Psoas muscle (tissue), 8 donors: ENCODE results near the gene IQCN. TPM values are rescaled to one million over a fixed set of nuclear protein-coding genes. Genes with fewer than 3 reads are reported as not detected.

Experiments used
- ATAC-seq, 4 donors: fragments of 200-7000 bp; cut with Tn5 transposase; one replicate each; pipeline ENCODE4 v1.9.1; 2020; ENCODE audit warnings: moderate library complexity in 3 of 4, mild to moderate bottlenecking in 2 of 4
- DNase-seq, 2 donors: peaks; one replicate each; pipeline ENCODE4 v3.0.0-alpha.2; 2020
- H3K27ac ChIP-seq: fragments of 200-600 bp; one replicate; pipeline ENCODE4 v1.8.0; 2022
- H3K27me3 ChIP-seq, 3 donors: fragments of 200-600 bp in 1 of 3; one replicate each; pipeline versions ENCODE4 v1.6.1 to v1.8.0; 2013 to 2022; ENCODE audit warnings: low read length in 2 of 3, mild to moderate bottlenecking in 2 of 3, moderate library complexity in 1 of 3; ENCODE audit not compliant: insufficient read depth in 3 of 3
- H3K36me3 ChIP-seq, 2 donors: fragments of 200-600 bp in 1 of 2; one replicate each; pipeline versions ENCODE4 v1.6.1 to v1.8.0; 2013 to 2022; ENCODE audit warnings: low read depth in 1 of 2, mild to moderate bottlenecking in 1 of 2, moderate library complexity in 1 of 2; ENCODE audit not compliant: insufficient read depth in 1 of 2
- H3K4me1 ChIP-seq: fragments of 200-600 bp; one replicate; pipeline ENCODE4 v1.8.0; 2022
- H3K4me3 ChIP-seq: fragments of 200-600 bp; one replicate; pipeline ENCODE4 v1.8.0; 2022; ENCODE audit warnings: mild to moderate bottlenecking
- H3K9me3 ChIP-seq: fragments of 200-600 bp; one replicate; pipeline ENCODE4 v1.8.0; 2022
- WGBS, 3 donors: extraction: QIAGEN DNeasy Blood & Tissue Kit; methylation state at CpG; one replicate each; pipeline versions ENCODE4 v1.1.6 to v1.1.7; 2013; 5-methylcytosine and 5-hydroxymethylcytosine counted together
- intact Hi-C, 2 donors: fragments of 100-400 bp; cut with DNase I; formaldehyde crosslinking; loops; one replicate each; pipeline versions ENCODE4 v1.11.0 to v1.14.2; 2022
- long read RNA-seq, 2 donors: library from polyadenylated mRNA; unstranded; transcript quantifications; one replicate each; pipeline ENCODE4 v2.0.0, GENCODE V29; 2021
- polyA plus RNA-seq, 3 donors: library from polyadenylated mRNA; stranded (reverse); fragments of 200-250 nt; gene quantifications; one replicate each; pipeline ENCODE4 v1.2.3, GENCODE V29; 2013
- total RNA-seq, 4 donors: library from RNA; stranded (reverse); fragmentation: NEBNext Ultra II Directional in 2 of 4; extraction: Animal tissue kit (Norgen Biotek cat#: 25700) in 2 of 4; gene quantifications; one replicate each; pipeline versions ENCODE4 v1.2.1 to v1.2.4, GENCODE V29; 2021 to 2023
- TF ChIP-seq, protein P1 (sequence below): fragments of 200-600 bp; IDR thresholded peaks from one replicate; pipeline ENCODE4 v1.8.0; 2022; ENCODE audit warnings: antibody characterized with exemption
- donor health status: healthy with polysubstance abuse.
- donor health status: DM: no; HTN: no; CAD: no; lungs with moderate emphysema.
- donor health status: Bipolar disorder and iron deficiency.
- donor health status: healthy.
- donor health status: DM: yes; HTN: yes; CAD: no.
- donor health status: DM: no; HTN: no; CAD: no.
- donor health status: DM: no; HTN: no; CAD: no.
- donor health status: DM: yes; HTN: yes; CAD: no.

The IQCN gene
- total RNA-seq (1 to 10 TPM in 1 of 4 donors, under 1 TPM in 3; 0.32 to 1.5 (median 0.43) TPM), polyA plus RNA-seq (under 1 TPM; 0.12 to 0.57 (median 0.17) TPM)
- long read RNA-seq, donor 1, partial matches to known transcripts: 0 of 1 reads
- long read RNA-seq, donor 1, other reads (novel, unspliced or antisense): 1 of 1 reads
- long read RNA-seq, donor 2, full-length matches to known transcripts: 1 of 1 reads
- long read RNA-seq, donor 2, partial matches to known transcripts: 0 of 1 reads
- long read RNA-seq, donor 2, other reads (novel, unspliced or antisense): 0 of 1 reads

DNA sequence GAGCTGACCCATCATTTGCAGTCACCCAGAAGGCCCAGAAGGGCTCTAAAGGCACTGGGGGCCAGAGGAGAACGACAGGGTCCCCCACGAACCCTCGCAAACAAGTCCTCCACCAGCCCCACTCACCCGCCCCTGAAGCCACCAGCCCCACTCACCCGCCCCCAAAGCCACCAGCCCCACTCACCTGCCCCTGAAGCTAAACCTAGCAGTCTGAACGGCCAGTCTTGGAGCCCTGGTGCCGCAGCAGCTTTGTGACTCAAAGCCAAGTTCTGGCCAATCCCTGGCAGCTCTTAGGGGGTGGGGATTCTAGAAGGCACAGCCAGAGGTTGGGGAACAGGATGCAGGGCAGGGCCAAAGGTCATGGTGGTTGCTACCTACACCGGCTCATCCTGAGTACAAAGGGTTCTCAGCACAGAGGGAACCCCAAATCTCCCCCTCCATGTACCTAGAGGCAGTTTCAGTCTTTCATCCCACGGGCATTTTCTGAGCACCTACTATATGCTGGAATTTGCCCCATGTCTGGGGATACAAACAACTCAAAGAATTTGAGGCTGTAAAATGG lies at the start of gene IQCN:
Gene IQCN (minus strand): TSS at position 234 of the 562 bp plus-strand sequence. CDS start 4,974 bp downstream, outside the sequence.
- H3K4me3 ChIP-seq: peak within 1 kb of the TSS; percentile 24

DNA sequence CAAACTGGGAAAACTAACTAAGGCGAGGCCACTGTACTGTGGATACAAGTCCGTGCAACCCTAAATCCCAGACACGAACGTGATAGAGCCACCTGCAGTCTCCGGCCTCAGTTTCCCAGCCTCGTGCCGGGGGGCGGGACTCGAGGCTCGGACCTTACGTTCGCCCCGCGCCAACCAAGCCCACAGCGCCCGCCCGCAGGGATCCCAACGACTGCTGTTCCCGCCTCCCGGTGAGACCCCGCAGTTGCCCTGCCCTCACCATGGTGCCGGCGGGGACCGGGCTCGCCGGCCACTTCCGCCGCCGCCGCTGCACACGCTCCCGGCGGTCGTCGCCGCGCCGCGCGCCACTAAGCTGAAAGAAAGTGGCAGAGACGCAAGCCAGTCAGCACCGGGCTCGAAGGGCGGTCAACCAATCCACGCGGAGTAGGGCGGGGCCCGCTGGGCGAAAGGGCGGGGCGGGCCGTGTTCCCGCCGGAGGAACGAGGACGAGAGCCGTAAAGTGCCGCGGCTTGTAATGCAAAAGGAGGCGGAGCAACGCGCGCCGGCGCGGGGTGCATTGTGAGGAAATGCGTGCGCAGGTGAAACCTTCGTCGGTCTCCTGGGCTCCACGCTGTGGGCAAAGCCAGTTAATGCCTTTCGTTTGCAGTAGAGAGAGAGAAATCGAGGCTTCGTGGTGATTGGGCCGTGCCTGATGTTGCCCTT lies 48.7 kb upstream of the IQCN start, which contains the start of gene LSM4:
Gene LSM4 (minus strand): TSS at position 318 of the 702 bp plus-strand sequence. CDS start 56 bp downstream, at position 262.
- peaks cover 38% of the 10 kb centered on the region for H3K4me1 ChIP-seq
- H3K36me3 ChIP-seq: no peaks in the 10 kb centered on the region
- ATAC-seq (peak; percentile 93 to 97 (median 96)), DNase-seq (peak; percentile 99)
- 0% methylated on average over 65 to 75 of the region's 75 CpGs for WGBS, 3 donors
- H3K27ac ChIP-seq: peak within 1 kb of the TSS; percentile 89
- intact Hi-C loops: loop anchor here (1.0 to 2.0 kb wide), 2 partner anchors 44 to 118 kb away; partner anchors contain the start of gene RAB3A (in 1 of the 2)
- peak within 1 kb of the TSS; percentile 85 for H3K4me3 ChIP-seq
- TF ChIP-seq, protein P1, sequence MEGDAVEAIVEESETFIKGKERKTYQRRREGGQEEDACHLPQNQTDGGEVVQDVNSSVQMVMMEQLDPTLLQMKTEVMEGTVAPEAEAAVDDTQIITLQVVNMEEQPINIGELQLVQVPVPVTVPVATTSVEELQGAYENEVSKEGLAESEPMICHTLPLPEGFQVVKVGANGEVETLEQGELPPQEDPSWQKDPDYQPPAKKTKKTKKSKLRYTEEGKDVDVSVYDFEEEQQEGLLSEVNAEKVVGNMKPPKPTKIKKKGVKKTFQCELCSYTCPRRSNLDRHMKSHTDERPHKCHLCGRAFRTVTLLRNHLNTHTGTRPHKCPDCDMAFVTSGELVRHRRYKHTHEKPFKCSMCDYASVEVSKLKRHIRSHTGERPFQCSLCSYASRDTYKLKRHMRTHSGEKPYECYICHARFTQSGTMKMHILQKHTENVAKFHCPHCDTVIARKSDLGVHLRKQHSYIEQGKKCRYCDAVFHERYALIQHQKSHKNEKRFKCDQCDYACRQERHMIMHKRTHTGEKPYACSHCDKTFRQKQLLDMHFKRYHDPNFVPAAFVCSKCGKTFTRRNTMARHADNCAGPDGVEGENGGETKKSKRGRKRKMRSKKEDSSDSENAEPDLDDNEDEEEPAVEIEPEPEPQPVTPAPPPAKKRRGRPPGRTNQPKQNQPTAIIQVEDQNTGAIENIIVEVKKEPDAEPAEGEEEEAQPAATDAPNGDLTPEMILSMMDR: peak; percentile 25
- H3K27me3 ChIP-seq: no peaks in the 10 kb centered on the region
- no peaks in the 10 kb centered on the region for H3K9me3 ChIP-seq

More for the DNA sequence above, at the start of gene IQCN:
- ATAC-seq (peak; percentile 18 to 34 (median 20)), DNase-seq (peak in 1 of 2 donors; percentile 67)
- no peaks in the 10 kb centered on the region for H3K27me3 ChIP-seq
- peaks cover 52% of the 10 kb centered on the region for H3K4me1 ChIP-seq
- TF ChIP-seq, protein P1: no peak
- peaks cover 0 to 12% of the 10 kb centered on the region in 2 donors for H3K36me3 ChIP-seq
- no peaks in the 10 kb centered on the region for H3K9me3 ChIP-seq
- H3K27ac ChIP-seq: peak within 1 kb of the TSS; percentile 88
- 54 to 64% (median 60%) methylated on average over 9 of the region's 9 CpGs for WGBS, 3 donors
- intact Hi-C loops: no loop called here

DNA sequence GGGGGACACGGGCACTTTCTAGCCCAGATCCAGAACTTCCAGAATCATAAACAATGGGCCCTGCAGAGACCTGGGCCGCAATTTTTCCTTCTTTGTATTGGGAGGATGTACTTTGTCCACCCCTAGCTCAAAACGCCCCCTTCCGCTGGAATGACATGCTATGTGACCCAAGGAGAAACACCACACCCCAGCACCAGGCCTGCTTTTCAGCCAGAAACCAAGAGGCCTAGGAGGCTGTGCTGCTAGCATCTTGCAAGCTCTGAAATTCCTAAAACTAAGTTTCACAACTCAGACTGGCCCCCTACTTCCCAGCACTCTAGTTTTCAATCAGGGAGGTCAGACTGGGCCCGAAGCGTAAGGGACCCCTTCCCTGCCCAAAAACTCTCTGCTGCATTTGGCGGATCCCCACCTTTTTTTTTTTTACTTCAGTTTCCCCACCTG lies 48.1 kb upstream of the IQCN start:
- H3K4me1 ChIP-seq: peaks cover 38% of the 10 kb centered on the region
- ATAC-seq (no peak), DNase-seq (peak in 1 of 2 donors; percentile 49)
- H3K27me3 ChIP-seq: no peaks in the 10 kb centered on the region
- peak overlapping the region; percentile 85 for H3K4me3 ChIP-seq
- WGBS, 3 donors: 1 to 5% (median 4%) methylated on average over 7 of the region's 7 CpGs
- intact Hi-C loops: loop anchor here in 1 of 2 donors (2.0 kb wide), 1 partner anchor 118 kb away; the partner anchor contains the start of gene RAB3A
- H3K9me3 ChIP-seq: no peaks in the 10 kb centered on the region
- no peaks in the 10 kb centered on the region for H3K36me3 ChIP-seq
- peak overlapping the region; percentile 89 for H3K27ac ChIP-seq
- TF ChIP-seq, protein P1: no peak

GRCh38 chr19:18321734-18322102 lies 47.5 kb upstream of the IQCN start:
- Histone ChIP-seq H3K36me3 (no peaks in the 10 kb centered on the region), H3K27me3 (no peaks in the 10 kb centered on the region), H3K4me1 (peaks cover 38% of the 10 kb centered on the region), H3K4me3 (peak overlapping the region; percentile 85), H3K9me3 (no peaks in the 10 kb centered on the region), H3K27ac (peak overlapping the region; percentile 89)
- no peak for DNase-seq
- 40 to 48% (median 46%) methylated on average over 9 of the region's 9 CpGs for WGBS, 3 donors
- TF ChIP-seq, protein P1: no peak
- ATAC-seq: no peak
- intact Hi-C loops: loop anchor here in 1 of 2 donors (2.0 kb wide), 2 partner anchors 15 to 117 kb away; partner anchors contain the start of gene RAB3A
